Mesodermal cell (in vitro differentiated cells): ENCODE measurements around the gene CHRFAM7A. TPM values are rescaled to one million over a fixed set of nuclear protein-coding genes. Genes with fewer than 3 reads are reported as not detected.
"Not testable (repeated sequence)": the region's sequence is repeated elsewhere in the genome, so short reads cannot be mapped to it uniquely, and the experiment has no call there.

ENCODE experiments used
- H3K27ac ChIP-seq: 2 replicates; pipeline ENCODE4 v1.7.0; 2013; ENCODE audit warnings: mild to moderate bottlenecking, low read depth, low read length, moderate library complexity; ENCODE audit not compliant: severe bottlenecking
- H3K36me3 ChIP-seq: 2 replicates; pipeline ENCODE4 v1.7.1; 2013; ENCODE audit warnings: mild to moderate bottlenecking, low read length, moderate library complexity; ENCODE audit not compliant: control insufficient read depth, insufficient read depth
- H3K4me1 ChIP-seq: one replicate; pipeline ENCODE4 v1.7.1; 2013; ENCODE audit warnings: mild to moderate bottlenecking, low read length; ENCODE audit not compliant: insufficient read depth, control insufficient read depth, poor library complexity, severe bottlenecking
- H3K4me3 ChIP-seq: 2 replicates; pipeline ENCODE4 v1.7.0; 2013; ENCODE audit warnings: low read length, control low read depth, mild to moderate bottlenecking; ENCODE audit not compliant: insufficient read depth, poor library complexity, severe bottlenecking; ENCODE audit errors: extremely low read depth
- H3K9me3 ChIP-seq: 2 replicates; pipeline ENCODE4 v1.7.1; 2013; ENCODE audit warnings: mild to moderate bottlenecking, low read length, moderate library complexity; ENCODE audit not compliant: control insufficient read depth
- WGBS, 2 experiments: methylation state at CpG; one replicate each; pipeline ENCODE4 v1.1.5; 2013; ENCODE audit warnings: missing lambda C conversion rate in 2 of 2; ENCODE audit not compliant: insufficient coverage in 2 of 2; 5-methylcytosine and 5-hydroxymethylcytosine counted together
- polyA plus RNA-seq, 2 experiments: library from polyadenylated mRNA; stranded (reverse); fragments of 50-300 nt; gene quantifications; one replicate each; pipeline ENCODE4 v1.2.3, GENCODE V29; 2013

The CHRFAM7A gene
- 0.33 TPM for polyA plus RNA-seq (2013, experiment 1 of 2)
- 1.0 TPM for polyA plus RNA-seq (2013, experiment 2 of 2)

DNA sequence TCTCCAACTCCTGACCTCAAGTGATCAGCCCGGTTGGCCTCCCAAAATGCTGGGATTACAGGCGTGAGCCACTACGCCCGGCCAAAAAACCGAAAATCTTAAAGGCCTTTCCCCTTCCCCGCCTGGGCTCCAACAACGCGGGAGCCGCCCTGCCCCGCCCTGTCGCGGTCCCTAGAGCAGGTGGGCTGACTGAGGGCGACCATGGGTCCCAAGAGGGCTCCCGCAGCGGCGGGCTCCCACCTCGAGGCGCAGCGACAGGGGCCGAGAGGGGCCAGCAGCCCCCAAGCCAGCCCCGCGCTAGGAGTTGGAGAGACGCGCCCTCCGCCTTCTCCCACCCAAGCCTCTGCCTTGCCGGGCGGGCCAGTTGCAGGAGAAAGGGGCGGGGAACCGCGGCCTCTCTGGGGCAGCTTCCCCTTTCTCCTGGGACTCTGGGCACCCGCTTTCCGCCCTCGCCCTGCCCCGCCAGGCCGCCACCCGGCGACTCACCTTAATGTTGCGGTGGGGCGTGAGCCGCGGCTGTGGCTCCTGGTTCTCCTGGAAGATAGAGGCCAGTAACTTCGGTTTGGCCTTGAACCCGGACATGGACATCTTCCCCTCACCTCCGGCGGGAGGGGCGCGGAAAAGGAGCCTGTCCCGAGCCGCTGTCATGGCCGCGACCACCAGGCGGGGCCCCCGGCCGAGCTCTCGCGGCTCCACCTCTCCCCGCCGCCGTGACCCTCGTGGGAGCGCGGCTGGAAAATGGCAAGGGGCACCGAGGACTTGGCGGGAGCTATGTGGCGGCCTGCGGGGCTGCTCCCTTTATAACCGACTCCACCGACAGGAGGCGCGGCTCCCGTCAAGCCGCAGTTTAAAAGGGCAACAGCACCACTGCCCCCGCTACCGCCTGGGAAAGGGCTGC, at the start of gene CHRFAM7A:
TSS of gene CHRFAM7A (minus strand) at position 775 of the 898 bp plus-strand sequence. CDS start 10,189 bp downstream, outside the sequence.
- not testable (repeated sequence) for H3K27ac ChIP-seq, H3K4me3 ChIP-seq, H3K4me1 ChIP-seq, H3K9me3 ChIP-seq, H3K36me3 ChIP-seq
- WGBS, 2 experiments: no CpG with 5 or more reads among the region's 74 CpGs

DNA sequence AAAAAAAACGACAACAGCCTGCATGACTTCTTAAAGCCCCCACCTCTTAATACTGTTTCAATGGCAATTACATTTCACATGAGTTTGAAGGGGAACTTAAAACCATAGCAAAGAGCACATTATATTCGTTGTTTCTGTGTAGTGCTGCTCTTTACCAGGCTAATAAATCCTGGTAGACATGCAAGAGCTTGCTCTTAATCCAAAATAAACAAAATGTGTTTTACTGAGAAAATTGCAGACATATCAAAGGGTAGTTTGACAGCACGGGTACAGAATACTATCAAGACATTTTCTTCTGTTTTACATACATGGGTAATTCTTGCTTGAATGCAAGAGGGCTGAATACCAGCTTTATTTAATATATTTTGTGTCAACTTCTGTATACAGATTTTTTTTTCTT, 45.0 kb upstream of the CHRFAM7A start:
- no CpG with 5 or more reads among the region's 3 CpGs for WGBS, 2 experiments
- H3K9me3 ChIP-seq, H3K4me3 ChIP-seq, H3K36me3 ChIP-seq, H3K27ac ChIP-seq, H3K4me1 ChIP-seq: not testable (repeated sequence)

DNA sequence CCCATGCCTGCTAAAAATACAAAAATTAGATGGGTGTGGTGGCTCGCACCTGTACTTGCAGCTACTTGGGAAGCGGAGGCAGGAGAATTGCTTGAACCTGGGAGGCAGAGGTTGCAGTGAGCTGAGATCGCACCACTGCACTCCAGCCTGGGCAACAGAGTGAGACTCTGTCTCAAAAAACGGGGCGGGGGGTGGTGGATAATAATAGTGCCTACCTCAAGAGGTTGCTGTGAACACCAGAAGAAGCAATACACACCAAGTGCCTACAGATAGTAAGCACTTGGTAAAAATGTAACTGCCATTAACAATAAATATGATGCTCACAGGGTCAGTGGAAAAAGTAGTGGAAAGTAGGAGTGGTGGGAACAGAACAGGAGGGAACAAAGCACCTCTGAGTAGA, 42.5 kb upstream of the CHRFAM7A start:
- H3K4me1 ChIP-seq, H3K27ac ChIP-seq, H3K9me3 ChIP-seq, H3K36me3 ChIP-seq, H3K4me3 ChIP-seq: not testable (repeated sequence)
- 100% methylated on average over 2 of the region's 5 CpGs; no CpG with 5 or more reads in 1 of the 2 experiments for WGBS, 2 experiments

DNA sequence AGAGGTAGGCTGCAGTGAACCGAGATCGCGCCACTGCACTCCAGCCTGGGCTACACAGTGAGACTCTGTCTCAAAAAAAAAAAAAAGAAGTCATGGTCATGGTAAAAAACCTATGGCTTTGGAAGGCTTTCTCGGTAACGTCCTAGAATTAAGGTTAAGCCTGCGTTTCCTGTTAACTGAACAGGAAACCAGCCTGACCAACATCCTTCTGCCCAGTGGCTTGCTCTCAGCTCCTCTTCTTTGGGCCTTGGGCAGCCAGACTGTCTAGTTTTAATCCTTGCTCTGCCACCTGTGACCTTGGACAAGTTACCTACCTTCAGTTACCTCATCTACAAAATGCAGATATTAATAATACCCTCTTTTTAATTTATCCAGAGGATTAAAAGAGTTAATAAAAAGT, 27.4 kb upstream of the CHRFAM7A start:
- not testable (repeated sequence) for H3K4me3 ChIP-seq, H3K27ac ChIP-seq, H3K36me3 ChIP-seq, H3K9me3 ChIP-seq, H3K4me1 ChIP-seq
- 88% methylated on average over 3 of the region's 6 CpGs; no CpG with 5 or more reads in 1 of the 2 experiments for WGBS, 2 experiments

DNA sequence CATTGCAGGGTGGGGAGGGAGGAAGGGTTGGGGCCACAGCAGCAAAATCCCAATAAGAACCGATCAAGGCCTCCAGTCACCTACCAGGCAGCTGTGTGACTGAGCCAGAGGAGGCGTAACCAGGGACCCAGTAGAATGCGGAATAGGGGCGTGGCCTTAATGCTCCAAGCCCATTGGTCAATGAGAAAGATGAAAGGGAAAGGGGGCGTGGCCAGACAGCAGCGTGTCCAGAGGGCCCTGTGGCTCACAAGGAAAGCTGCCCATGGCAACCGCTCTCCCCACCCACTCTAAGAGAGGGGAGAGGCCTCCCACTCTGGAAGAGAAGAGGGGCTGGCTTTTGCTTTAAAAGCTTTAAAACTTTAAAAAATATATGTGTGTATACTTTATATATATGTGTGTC, 20.8 kb upstream of the CHRFAM7A start, which contains the start of gene GOLGA8R:
TSS of gene GOLGA8R (minus strand) at position 101 of the 400 bp plus-strand sequence. CDS start at position 3, 98 bp downstream.
- not testable (repeated sequence) for H3K4me3 ChIP-seq, H3K9me3 ChIP-seq, H3K27ac ChIP-seq, H3K36me3 ChIP-seq, H3K4me1 ChIP-seq
- WGBS, 2 experiments: no CpG with 5 or more reads among the region's 7 CpGs

DNA sequence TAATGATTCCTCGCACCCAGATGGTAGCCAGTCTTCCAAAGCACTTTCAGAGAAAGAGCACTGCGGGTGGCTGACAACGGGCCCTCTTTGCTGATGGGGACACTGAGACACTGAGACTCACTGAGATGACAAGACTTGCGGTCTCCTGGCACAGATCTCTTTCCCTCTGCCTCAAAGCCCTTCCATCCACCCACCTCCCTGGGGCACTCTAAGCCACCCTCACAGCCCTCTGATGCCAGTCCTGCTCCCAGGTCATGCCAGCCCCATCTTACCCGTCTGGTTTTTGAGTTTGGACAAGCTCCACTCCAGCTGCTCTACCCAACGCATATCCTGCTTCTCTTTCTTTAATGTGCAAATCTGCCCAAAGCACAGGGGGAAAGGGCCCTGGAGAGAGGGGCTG, 14.3 kb upstream of the CHRFAM7A start:
- H3K27ac ChIP-seq, H3K9me3 ChIP-seq, H3K36me3 ChIP-seq, H3K4me1 ChIP-seq, H3K4me3 ChIP-seq: not testable (repeated sequence)
- 70 to 91% methylated on average over 2 of the region's 6 CpGs for WGBS, 2 experiments

DNA sequence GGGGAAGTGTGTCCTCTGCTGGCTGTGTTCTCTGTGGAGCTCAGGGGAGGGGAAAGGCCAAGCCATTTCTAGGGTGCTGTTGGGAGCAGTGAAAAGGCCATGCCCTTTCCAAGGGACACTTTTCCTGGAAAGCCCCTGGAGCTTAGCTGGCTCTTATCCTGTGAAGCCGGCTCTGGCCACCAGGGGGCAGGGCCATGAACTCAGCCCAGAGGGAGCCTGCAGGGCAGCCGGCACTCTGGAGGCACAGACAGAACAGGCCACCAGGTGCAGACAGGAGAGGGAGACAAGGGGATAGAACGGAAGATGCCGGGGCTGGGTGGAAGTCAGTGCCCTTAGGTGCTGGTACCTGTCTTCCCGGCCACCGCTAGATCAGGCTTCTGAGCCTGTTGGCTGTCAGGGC, 5.6 kb upstream of the CHRFAM7A start:
- not testable (repeated sequence) for H3K4me1 ChIP-seq, H3K9me3 ChIP-seq, H3K27ac ChIP-seq, H3K36me3 ChIP-seq, H3K4me3 ChIP-seq
- no CpG with 5 or more reads among the region's 6 CpGs for WGBS, 2 experiments

DNA sequence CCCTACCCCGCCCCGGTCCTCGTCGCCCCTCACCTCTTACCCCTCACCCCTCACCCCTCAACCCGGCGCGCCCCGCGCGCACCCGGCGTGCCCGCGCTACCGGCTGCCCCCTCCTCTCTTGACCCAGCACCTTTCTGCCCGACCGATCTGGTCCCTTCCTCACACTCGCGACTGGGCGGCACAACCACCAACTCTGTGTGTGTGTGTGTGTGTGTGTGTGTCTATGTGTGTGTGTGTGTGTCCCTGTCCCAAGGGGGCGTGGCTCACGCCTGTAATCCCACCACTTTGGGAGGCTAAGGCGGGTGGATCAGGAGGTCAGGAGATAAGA, 288 bp upstream of the CHRFAM7A start:
- no CpG with 5 or more reads among the region's 23 CpGs for WGBS, 2 experiments

DNA sequence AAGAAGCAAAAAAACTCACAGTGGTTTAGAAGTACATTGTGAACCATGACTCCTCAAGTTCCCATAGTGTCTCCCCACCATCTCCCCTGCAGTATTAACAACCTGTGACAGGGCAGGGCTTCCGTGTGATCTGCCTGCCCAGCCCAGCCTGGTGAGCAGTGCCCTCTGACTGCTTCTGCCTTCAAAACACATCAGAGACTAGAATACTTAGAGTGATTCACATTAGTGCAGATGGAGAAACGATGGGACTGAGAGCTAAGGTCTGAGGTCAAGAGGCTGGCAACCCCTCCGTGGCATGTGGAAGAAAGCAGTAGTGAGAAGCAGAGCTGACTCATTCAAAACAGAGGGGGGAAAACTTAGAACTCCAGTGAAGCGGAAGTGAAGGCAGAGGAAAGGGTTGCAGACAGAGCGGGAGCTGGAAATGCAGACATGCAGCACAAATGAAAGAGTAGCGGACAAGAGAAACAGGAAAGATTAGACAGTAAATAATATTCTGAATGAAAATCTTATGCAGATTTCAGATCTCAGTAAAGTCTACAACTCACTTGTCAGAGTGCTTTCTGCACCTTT, 6.9 kb downstream of the CHRFAM7A start:
- not testable (repeated sequence) for H3K27ac ChIP-seq, H3K4me3 ChIP-seq, H3K4me1 ChIP-seq, H3K9me3 ChIP-seq, H3K36me3 ChIP-seq
- no CpG with 5 or more reads among the region's 6 CpGs for WGBS, 2 experiments

More for the DNA sequence above, 288 bp upstream of the CHRFAM7A start:
- H3K4me1 ChIP-seq, H3K36me3 ChIP-seq, H3K9me3 ChIP-seq, H3K4me3 ChIP-seq, H3K27ac ChIP-seq: not testable (repeated sequence)

DNA sequence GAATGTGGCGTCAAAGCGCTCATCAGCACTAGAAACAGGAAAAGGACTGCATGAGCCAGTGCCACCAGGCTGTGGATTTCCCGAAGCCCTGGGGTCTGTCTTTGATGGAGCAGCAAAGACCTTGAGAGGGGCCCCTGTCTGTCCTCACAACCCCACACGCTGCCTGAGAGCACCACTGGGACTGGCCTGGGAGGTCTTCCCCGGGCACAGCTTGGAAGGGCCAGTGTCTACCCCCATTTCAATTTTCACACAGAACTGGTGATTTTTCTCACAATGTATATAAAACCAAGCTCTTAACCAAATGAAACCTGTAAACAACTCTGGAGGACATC, 16.3 kb downstream of the CHRFAM7A start:
- WGBS, 2 experiments: no CpG with 5 or more reads among the region's 5 CpGs

DNA sequence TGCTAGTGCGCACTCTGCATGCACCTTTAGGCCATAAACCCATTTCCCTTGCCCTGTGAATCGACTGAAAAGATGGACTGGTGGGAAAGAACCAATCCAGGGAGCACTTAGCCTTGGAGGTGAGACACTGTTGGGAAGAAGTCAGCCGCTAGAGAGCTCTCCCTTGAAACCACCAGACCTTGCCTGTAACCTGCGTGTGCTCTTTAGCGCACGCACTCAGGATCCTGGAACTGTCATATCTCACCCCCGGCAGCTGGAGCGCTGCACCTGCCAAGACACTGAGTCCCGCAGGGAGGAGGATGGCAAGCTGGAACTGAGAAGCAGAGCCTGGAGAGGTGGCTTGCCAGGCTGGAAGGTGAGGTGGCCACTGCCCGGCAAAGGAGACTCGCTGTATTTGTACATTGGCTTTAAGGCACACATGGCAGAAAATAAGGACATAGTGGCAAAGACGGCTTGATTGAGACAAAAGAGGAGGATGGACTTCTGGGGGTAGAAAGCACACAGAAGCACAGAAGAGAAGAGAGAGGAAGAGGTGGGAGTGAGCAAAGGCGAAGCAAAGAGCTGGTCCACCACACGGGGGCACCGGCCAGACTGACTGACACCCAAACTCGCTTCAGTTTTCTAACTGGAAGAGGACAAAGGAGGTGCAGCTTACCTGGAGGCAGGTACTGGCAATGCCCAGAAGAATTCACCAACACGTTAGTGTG, 16.8 kb downstream of the CHRFAM7A start:
- H3K9me3 ChIP-seq, H3K36me3 ChIP-seq, H3K4me3 ChIP-seq, H3K4me1 ChIP-seq, H3K27ac ChIP-seq: not testable (repeated sequence)
- WGBS, 2 experiments: no CpG with 5 or more reads among the region's 17 CpGs

More for the DNA sequence above, 16.3 kb downstream of the CHRFAM7A start:
- H3K4me3 ChIP-seq, H3K9me3 ChIP-seq, H3K27ac ChIP-seq, H3K4me1 ChIP-seq, H3K36me3 ChIP-seq: not testable (repeated sequence)
